Hematopoietic multipotent progenitor cell treated with erythropoietin and hydrocortisone succinate and interleukin-3 and kit ligand, for 15 days (in vitro differentiated cells): ENCODE results near the gene ICAM1.
A peak's percentile ranks its signal among the peaks of the same experiment; 100 is the strongest.
"Not testable (repeated sequence)": the region's sequence is repeated elsewhere in the genome, so short reads cannot be mapped to it uniquely, and the experiment has no call there.

ENCODE experiments used
- DNase-seq: peaks from one replicate; pipeline ENCODE4 v3.0.0-alpha.2; 2015; ENCODE audit warnings: low spot score

ICAM1 gene

GRCh38 chr19:10241826-10242449, 29.0 kb upstream of the ICAM1 start:
- not testable (repeated sequence) for DNase-seq

DNA sequence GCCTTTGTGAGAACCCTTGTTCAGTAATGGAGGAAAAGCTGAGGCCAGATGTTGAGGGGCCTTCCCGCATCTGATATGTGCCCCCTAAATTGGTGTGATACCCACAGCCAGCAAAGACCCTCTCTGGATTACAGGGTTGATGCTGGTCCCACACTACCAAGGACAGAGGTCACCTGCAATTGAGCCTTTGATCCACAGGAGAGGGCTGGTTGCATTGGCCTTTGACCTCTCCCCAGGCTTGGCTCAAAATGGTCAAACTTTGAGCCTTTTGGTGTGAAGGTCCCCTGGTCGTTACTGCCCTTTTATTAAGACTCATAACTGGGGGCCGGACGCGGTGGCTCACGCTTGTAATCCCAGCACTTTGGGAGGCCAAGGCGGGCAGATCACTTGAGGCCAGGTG, 27.3 kb upstream of the ICAM1 start:
- DNase-seq = no peak

GRCh38 chr19:10245189-10245939, 25.6 kb upstream of the ICAM1 start:
- DNase-seq = no peak

- no peak for DNase-seq
Measured at GRCh38 chr19:10246511-10246910, 24.4 kb upstream of the ICAM1 start.

- peak; percentile 99 for DNase-seq
Measured at GRCh38 chr19:10251792-10252694, 18.9 kb upstream of the ICAM1 start, which contains the start of gene MRPL4. TSS of gene MRPL4 (plus strand) at chr19:10252214. CDS start at chr19:10252254, 40 bp downstream.

GRCh38 chr19:10252707-10253106, 18.2 kb upstream of the ICAM1 start:
- DNase-seq = no peak

DNA sequence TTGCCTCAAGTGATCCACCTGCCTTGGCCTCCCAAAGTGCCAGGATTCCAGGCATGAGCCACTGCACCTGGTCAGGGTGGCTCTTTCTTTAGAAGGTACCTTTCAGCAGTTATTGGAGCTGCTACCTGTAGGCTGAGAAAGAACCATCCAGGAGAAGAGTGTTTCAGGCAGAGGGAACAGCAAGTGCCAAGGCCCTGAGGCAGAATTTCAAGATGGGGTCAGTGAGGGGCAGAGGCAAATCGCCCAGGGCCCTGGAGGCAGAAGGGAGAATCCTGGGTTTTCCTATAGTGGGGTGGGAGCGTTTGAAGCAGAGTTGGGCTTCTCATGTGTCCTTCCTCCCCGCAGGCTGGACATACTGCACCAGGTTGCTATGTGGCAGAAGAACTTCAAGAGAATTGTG, 16.7 kb upstream of the ICAM1 start:
- DNase-seq = no peak

GRCh38 chr19:10255358-10255757, 15.6 kb upstream of the ICAM1 start:
- no peak for DNase-seq

GRCh38 chr19:10256551-10256950, 14.4 kb upstream of the ICAM1 start:
- DNase-seq = no peak

- DNase-seq = no peak
Measured at GRCh38 chr19:10256970-10257615, 13.8 kb upstream of the ICAM1 start.

DNA sequence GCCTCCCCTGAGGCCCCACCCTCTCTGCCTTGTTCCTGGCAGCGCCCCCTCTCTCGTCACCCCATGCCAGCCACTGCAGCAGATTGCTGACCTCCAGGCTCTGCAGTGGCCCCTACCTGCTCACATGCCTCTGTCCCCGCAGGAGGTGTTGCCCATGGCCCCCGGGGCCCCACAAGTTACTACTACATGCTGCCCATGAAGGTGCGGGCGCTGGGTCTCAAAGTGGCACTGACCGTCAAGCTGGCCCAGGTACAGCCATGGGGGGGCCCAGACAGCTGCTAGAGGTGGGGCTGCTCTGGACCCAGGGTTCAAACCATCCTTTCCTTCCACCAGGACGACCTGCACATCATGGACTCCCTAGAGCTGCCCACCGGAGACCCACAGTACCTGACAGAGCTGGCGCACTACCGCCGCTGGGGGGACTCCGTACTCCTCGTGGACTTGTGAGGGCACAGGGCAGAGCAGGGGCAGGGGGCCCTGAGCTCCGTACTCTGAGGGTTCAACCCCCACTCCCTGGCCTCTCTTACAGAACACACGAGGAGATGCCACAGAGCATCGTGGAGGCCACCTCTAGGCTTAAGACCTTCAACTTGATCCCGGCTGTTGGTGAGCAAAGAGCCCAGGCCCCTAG, 12.7 kb upstream of the ICAM1 start:
- no peak for DNase-seq

DNA sequence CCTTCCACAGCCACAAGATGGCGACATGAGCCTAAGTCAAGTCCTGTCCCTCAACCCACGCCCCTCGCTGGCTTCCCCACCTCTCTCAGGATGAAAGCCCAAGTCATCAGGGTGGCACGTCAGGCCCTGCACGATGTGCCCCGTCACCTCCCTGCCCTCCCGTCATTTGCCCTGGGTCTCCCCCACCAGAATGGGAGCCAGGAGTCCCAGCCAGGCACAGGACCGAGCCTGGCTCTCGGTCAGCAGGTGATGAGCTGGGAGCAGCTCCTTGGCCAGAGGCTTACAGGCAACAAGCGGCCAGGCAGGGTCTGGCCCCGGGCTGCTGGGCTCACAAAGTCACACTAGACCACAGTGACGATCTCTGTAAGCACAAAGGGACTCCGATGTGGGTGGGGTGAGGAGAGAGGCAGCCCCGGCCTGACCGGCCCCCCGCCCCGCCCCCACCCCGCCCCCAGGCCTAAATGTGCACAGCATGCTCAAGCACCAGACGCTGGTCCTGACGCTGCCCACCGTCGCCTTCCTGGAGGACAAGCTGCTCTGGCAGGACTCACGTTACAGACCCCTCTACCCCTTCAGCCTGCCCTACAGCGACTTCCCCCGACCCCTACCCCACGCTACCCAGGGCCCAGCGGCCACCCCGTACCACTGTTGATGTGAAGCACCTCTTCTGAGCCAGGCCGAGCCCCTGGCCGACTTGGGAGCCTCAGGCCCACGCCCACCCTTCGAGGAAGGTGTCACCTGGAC, 11.6 kb upstream of the ICAM1 start:
- peak; percentile 88 for DNase-seq

- DNase-seq = no peak
Measured at GRCh38 chr19:10260141-10260584, 10.8 kb upstream of the ICAM1 start.

GRCh38 chr19:10262771-10263170, 8.1 kb upstream of the ICAM1 start:
- DNase-seq = no peak

DNA sequence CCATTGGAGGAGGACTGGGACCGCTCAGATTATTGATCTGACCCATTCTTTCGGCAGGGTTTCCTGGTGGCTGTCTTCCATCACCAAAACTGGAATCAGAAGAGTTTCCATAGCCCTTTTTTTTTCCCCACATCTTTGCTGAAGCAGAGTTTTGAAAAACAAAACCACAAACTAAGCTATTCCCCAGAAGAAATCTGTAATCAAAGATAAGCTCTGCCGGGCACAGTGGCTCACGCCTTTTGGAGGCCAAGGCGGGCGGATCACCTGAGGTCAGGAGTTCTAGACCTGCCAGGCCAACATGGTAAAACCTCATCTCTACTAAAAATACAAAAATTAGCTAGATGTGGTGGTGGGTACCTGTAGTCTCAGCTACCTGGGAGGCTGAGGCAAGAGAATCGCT, 4.2 kb upstream of the ICAM1 start:
- DNase-seq = no peak

DNA sequence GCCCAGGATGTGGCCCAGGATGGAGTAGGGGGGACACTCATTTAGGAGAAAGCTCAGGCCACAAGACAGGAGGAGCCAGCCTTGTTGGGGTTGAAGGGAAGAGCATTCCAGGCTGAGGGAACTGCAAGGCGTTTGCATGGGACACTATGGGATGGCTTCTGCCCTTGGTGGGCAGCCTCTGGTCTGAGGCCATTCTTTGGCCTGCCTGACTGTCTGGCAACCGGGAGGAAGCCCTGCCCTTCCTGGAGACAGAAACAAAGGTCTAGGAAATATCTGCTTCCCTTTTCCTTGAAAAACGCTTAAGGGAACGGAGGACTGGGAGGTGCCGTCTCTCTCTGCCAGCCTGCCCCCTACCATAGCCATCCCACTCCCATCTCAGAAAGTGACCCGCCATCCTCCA, 2.8 kb upstream of the ICAM1 start:
- no peak for DNase-seq

GRCh38 chr19:10269333-10270179, 1.4 kb upstream of the ICAM1 start:
- DNase-seq = peak; percentile 84

DNA sequence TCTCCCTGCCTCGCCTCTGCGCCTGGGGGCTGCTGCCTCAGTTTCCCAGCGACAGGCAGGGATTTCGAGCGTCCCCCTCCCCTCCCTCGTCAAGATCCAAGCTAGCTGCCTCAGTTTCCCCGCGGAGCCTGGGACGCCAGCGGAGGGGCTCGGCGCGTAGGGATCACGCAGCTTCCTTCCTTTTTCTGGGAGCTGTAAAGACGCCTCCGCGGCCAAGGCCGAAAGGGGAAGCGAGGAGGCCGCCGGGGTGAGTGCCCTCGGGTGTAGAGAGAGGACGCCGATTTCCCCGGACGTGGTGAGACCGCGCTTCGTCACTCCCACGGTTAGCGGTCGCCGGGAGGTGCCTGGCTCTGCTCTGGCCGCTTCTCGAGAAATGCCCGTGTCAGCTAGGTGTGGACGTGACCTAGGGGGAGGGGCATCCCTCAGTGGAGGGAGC, 722 bp upstream of the ICAM1 start:
- no peak for DNase-seq

- DNase-seq = no peak
Measured at GRCh38 chr19:10271543-10272086, 695 bp downstream of the ICAM1 start.

DNA sequence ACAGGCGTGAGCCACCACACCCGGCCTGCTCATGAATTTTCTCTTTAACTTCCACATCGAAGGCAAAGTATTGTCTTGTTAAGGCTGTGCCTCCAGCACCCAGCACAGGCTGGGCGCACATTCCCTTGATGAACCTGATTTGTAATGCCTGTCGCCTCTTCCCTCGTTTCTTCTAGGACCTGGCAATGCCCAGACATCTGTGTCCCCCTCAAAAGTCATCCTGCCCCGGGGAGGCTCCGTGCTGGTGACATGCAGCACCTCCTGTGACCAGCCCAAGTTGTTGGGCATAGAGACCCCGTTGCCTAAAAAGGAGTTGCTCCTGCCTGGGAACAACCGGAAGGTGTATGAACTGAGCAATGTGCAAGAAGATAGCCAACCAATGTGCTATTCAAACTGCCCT, 3.7 kb downstream of the ICAM1 start:
- no peak for DNase-seq
